ENCODE data around the gene TMEM158. TPM values are rescaled to one million over a fixed set of nuclear protein-coding genes. Genes with fewer than 3 reads are reported as not detected.

Gene TMEM158
- total RNA-seq, 4 donors from 2014 or later, result 3.1 to 8.5 (median 5.3) TPM

DNA sequence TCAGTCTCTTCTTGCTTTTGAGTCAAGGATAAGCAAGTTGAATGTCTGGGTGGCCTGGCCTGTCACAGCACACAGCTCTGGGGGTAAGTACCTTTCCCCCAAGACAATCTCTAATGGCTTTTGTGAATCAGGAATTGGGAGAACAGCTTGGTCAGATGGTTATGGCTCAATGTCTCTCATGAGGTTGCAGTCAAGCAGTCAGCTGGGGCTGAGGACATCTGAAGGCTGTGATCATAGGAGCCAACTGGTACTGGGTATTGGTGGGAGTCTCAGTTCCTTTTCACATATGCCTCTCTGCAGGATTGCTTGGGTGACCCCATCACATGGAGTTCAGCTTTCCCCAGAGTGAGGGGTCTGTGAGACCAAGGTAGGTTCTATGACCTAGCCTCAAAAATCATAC lies 33.0 kb upstream of the TMEM158 start:
- TF ChIP-seq, protein P1, sequence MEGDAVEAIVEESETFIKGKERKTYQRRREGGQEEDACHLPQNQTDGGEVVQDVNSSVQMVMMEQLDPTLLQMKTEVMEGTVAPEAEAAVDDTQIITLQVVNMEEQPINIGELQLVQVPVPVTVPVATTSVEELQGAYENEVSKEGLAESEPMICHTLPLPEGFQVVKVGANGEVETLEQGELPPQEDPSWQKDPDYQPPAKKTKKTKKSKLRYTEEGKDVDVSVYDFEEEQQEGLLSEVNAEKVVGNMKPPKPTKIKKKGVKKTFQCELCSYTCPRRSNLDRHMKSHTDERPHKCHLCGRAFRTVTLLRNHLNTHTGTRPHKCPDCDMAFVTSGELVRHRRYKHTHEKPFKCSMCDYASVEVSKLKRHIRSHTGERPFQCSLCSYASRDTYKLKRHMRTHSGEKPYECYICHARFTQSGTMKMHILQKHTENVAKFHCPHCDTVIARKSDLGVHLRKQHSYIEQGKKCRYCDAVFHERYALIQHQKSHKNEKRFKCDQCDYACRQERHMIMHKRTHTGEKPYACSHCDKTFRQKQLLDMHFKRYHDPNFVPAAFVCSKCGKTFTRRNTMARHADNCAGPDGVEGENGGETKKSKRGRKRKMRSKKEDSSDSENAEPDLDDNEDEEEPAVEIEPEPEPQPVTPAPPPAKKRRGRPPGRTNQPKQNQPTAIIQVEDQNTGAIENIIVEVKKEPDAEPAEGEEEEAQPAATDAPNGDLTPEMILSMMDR (IDR thresholded peaks at IDR 0.05), result no peak
- TF ChIP-seq EP300 (IDR thresholded peaks at IDR 0.05) (no peak), POLR2A (IDR thresholded peaks at IDR 0.05) (no peak), POLR2AphosphoS5 (IDR thresholded peaks at IDR 0.05) (no peak)
- no peaks in the 10 kb centered on the region for H3K4me1 ChIP-seq
- no peaks in the 10 kb centered on the region for H3K36me3 ChIP-seq
- no peak overlapping the region for H3K27ac ChIP-seq
- no peak overlapping the region for H3K4me3 ChIP-seq
- H3K27me3 ChIP-seq, result no peaks in the 10 kb centered on the region
- no peaks in the 10 kb centered on the region for H3K9me3 ChIP-seq
- no peak for ATAC-seq

DNA sequence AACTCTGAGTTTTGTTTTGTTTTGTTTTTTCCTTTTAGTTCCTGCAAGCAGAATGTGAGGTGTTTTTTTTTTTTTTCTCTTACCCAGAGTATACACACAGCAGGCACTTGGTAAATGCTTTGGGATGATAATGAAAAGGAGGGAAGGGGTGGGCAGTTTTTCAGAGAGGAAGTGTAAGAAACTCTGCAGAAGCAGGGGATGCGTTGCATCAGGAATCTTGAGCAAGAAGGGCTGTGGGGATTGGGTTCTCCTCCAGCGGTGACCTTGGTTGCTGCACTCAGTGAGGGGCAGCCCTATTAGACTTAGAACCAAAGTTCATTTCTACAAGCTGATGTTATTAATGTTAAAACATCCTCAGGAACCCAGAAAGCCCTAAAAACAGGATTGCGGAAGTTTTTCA lies 32.2 kb upstream of the TMEM158 start:
- H3K4me1 ChIP-seq, result no peaks in the 10 kb centered on the region
- TF ChIP-seq, protein P1 (IDR thresholded peaks at IDR 0.05), result no peak
- TF ChIP-seq POLR2A (IDR thresholded peaks at IDR 0.05), result no peak
- TF ChIP-seq EP300 (IDR thresholded peaks at IDR 0.05), result no peak
- no peak for TF ChIP-seq POLR2AphosphoS5 (IDR thresholded peaks at IDR 0.05)
- H3K9me3 ChIP-seq, result no peaks in the 10 kb centered on the region
- no peak for ATAC-seq
- no peak overlapping the region for H3K4me3 ChIP-seq
- no peaks in the 10 kb centered on the region for H3K27me3 ChIP-seq
- 54 to 80% methylated on average over 1 to 2 of the region's 3 CpGs for WGBS, 2 donors (ENCODE audit: low coverage in 1 of 2)
- H3K27ac ChIP-seq, result no peak overlapping the region
- no peaks in the 10 kb centered on the region for H3K36me3 ChIP-seq

DNA sequence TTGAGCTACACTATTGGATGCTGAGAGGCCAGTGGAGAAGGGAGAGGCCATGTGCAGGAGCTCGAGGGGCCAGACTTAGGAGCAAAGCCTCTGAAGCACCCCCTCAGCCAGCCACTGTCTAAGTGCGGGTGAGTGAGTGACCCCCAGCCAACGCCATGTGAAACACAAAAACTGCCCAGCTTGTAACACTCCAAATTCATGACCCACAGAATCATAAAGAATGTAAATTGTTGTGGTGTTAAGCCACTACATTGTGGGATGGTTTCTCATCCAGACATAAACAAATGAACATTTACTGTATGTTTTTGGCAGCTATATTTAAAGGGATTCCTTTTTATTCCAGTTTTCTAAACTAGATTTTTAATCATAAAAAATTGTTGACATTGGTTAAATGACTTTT lies 27.2 kb upstream of the TMEM158 start:
- no peak for ATAC-seq
- 60 to 80% methylated on average over 1 of the region's 3 CpGs for WGBS, 2 donors (ENCODE audit: low coverage in 1 of 2)

DNA sequence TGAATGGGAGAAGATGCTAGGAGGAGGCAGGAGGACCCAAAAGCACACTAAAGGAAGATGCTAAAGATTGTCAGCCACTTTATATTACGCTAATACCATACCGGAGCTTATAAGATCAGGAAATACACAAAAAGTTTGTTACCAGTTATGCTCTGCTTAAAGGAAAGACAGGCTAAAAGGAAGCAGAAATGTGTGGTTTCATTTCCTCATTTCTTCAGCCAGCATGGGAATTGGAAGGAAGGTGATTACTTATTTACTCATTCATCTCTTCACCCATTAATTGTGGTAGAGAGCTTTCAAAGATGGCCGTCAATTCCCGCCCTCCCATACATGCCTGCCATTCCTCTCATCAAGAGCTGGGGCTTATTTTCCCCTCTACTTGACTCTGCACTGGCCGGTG lies 26.7 kb upstream of the TMEM158 start:
- no peak overlapping the region for H3K27ac ChIP-seq

More for the DNA sequence above, 27.2 kb upstream of the TMEM158 start:
- H3K36me3 ChIP-seq, result no peaks in the 10 kb centered on the region
- no peaks in the 10 kb centered on the region for H3K27me3 ChIP-seq
- no peak overlapping the region for H3K27ac ChIP-seq
- TF ChIP-seq, protein P1 (IDR thresholded peaks at IDR 0.05), result no peak
- TF ChIP-seq EP300 (IDR thresholded peaks at IDR 0.05) (no peak), POLR2AphosphoS5 (IDR thresholded peaks at IDR 0.05) (no peak), POLR2A (IDR thresholded peaks at IDR 0.05) (no peak)
- H3K9me3 ChIP-seq, result no peaks in the 10 kb centered on the region
- no peak overlapping the region for H3K4me3 ChIP-seq
- H3K4me1 ChIP-seq, result no peaks in the 10 kb centered on the region

DNA sequence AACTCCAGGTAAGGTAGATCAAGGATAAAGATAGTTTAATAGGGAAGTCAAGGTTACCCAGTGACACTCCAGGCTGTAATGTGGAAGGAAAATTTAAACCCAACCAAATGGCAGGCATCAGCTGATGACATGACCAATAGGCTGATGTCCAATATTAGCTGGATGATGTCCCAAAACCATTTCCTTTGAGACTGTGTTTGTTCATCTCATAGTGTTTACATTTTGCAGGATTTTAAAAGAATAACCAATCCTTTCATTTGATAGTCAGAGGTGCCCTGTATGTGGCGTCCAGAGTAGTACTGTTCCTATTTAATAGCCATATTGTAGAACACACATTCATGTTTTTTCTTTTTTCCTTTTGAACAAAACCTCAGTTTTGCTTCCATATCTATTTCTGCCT lies 23.3 kb upstream of the TMEM158 start:
- H3K4me1 ChIP-seq, result no peaks in the 10 kb centered on the region
- H3K36me3 ChIP-seq, result no peaks in the 10 kb centered on the region
- no peaks in the 10 kb centered on the region for H3K27me3 ChIP-seq
- no peak overlapping the region for H3K27ac ChIP-seq
- H3K4me3 ChIP-seq, result no peak overlapping the region
- WGBS, 2 donors (ENCODE audit: low coverage in 1 of 2), result 30 to 69% methylated on average over 1 of the region's 1 CpG
- TF ChIP-seq POLR2AphosphoS5 (IDR thresholded peaks at IDR 0.05) (no peak), POLR2A (IDR thresholded peaks at IDR 0.05) (no peak), EP300 (IDR thresholded peaks at IDR 0.05) (no peak)
- TF ChIP-seq, protein P1 (IDR thresholded peaks at IDR 0.05), result no peak
- no peak for ATAC-seq
- no peaks in the 10 kb centered on the region for H3K9me3 ChIP-seq

More for the DNA sequence above, 26.7 kb upstream of the TMEM158 start:
- Histone ChIP-seq H3K36me3 (no peaks in the 10 kb centered on the region), H3K4me3 (no peak overlapping the region), H3K4me1 (no peaks in the 10 kb centered on the region), H3K27me3 (no peaks in the 10 kb centered on the region), H3K9me3 (no peaks in the 10 kb centered on the region)
- WGBS, 2 donors (ENCODE audit: low coverage in 1 of 2), result 80% methylated on average over 4 to 5 of the region's 5 CpGs
- ATAC-seq, result no peak
- TF ChIP-seq EP300 (IDR thresholded peaks at IDR 0.05) (no peak), POLR2AphosphoS5 (IDR thresholded peaks at IDR 0.05) (no peak)
- TF ChIP-seq, protein P1 (IDR thresholded peaks at IDR 0.05), result no peak
